NT2/D1 (cell line): Measurements from ENCODE around the gene MMP20.

Experiments
- DNase-seq: peaks from one replicate; pipeline ENCODE4 v3.0.0-alpha.2; 2011; ENCODE audit warnings: low read depth, low spot score
- H3K27me3 ChIP-seq: 2 replicates; pipeline ENCODE4 v1.6.0; 2011; ENCODE audit warnings: mild to moderate bottlenecking; ENCODE audit not compliant: insufficient read length, insufficient read depth
- H3K36me3 ChIP-seq: 2 replicates; pipeline ENCODE4 v1.6.1; 2011; ENCODE audit warnings: mild to moderate bottlenecking, low read length, mixed read lengths; ENCODE audit not compliant: insufficient read depth, insufficient read length
- H3K4me1 ChIP-seq: 2 replicates; pipeline ENCODE4 v1.5.1; 2011; ENCODE audit not compliant: insufficient read depth, insufficient read length
- H3K4me3 ChIP-seq: 2 replicates; pipeline ENCODE4 v1.5.1; 2011; ENCODE audit warnings: low read depth; ENCODE audit not compliant: insufficient read length
- H3K9ac ChIP-seq: 2 replicates; pipeline ENCODE4 v1.6.0; 2011; ENCODE audit warnings: low read depth; ENCODE audit not compliant: insufficient read length
- H3K9me3 ChIP-seq: 2 replicates; pipeline ENCODE4 v1.5.1; 2011; ENCODE audit warnings: mild to moderate bottlenecking, low read length; ENCODE audit not compliant: insufficient read depth
- SUZ12 ChIP-seq: IDR thresholded peaks from 2 replicates; pipeline ENCODE4 v1.6.1; 2011; ENCODE audit not compliant: insufficient read length, insufficient read depth; ENCODE audit errors: extremely low read depth
- YY1 ChIP-seq: IDR thresholded peaks from 2 replicates; pipeline ENCODE4 v1.6.1; 2011; ENCODE audit not compliant: insufficient read length, insufficient read depth
- ZNF274 ChIP-seq: IDR thresholded peaks from 2 replicates; pipeline ENCODE4 v1.6.1; 2011; ENCODE audit warnings: mild to moderate bottlenecking, low read depth, low read length

The MMP20 gene

GRCh38 chr11:102614485-102614884, 10.6 kb downstream of the MMP20 start:
- no peak overlapping the region for H3K9ac ChIP-seq
- H3K4me3 ChIP-seq, result no peak overlapping the region
- H3K27me3 ChIP-seq, result no peaks in the 10 kb centered on the region
- no peak for DNase-seq
- TF ChIP-seq ZNF274 (no peak), YY1 (no peak), SUZ12 (no peak)
- no peaks in the 10 kb centered on the region for H3K36me3 ChIP-seq
- H3K9me3 ChIP-seq, result no peaks in the 10 kb centered on the region
- H3K4me1 ChIP-seq, result peaks cover 2% of the 10 kb centered on the region

DNA sequence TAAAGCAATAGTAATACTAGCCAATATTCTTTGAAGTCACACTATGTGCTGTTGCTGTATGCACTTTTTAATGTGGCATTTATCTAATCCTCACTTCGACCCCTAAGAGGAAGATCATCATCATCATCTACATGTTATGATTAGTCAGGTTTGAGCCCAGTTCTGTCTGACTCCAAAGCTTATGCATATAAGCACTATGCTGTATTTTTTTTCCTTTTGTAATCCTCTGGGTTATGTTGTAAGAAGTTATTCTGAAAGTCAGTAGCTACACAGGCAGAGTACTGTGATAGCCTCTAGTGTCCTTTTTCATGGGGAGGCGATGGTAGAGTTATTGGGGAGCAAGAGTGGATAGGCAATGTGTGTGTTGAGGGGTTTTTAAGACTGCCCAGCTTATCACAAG, 11.1 kb downstream of the MMP20 start:
- H3K4me1 ChIP-seq, result peaks cover 2% of the 10 kb centered on the region
- H3K9ac ChIP-seq, result no peak overlapping the region
- H3K9me3 ChIP-seq, result no peaks in the 10 kb centered on the region
- no peak overlapping the region for H3K4me3 ChIP-seq
- no peaks in the 10 kb centered on the region for H3K36me3 ChIP-seq
- DNase-seq, result no peak
- TF ChIP-seq YY1, result no peak
- no peak for TF ChIP-seq SUZ12
- TF ChIP-seq ZNF274, result no peak
- H3K27me3 ChIP-seq, result no peaks in the 10 kb centered on the region

- H3K4me1 ChIP-seq, result peaks cover 2% of the 10 kb centered on the region
- H3K27me3 ChIP-seq, result no peaks in the 10 kb centered on the region
- H3K9ac ChIP-seq, result no peak overlapping the region
- no peaks in the 10 kb centered on the region for H3K36me3 ChIP-seq
- no peak for TF ChIP-seq ZNF274
- no peak for TF ChIP-seq YY1
- no peak for TF ChIP-seq SUZ12
- no peaks in the 10 kb centered on the region for H3K9me3 ChIP-seq
- H3K4me3 ChIP-seq, result no peak overlapping the region
- no peak for DNase-seq
Measured at GRCh38 chr11:102613450-102613849, 11.7 kb downstream of the MMP20 start.

GRCh38 chr11:102611291-102611690, 13.8 kb downstream of the MMP20 start:
- Histone ChIP-seq H3K27me3 (no peaks in the 10 kb centered on the region), H3K4me3 (no peak overlapping the region), H3K9me3 (no peaks in the 10 kb centered on the region), H3K4me1 (peaks cover 2% of the 10 kb centered on the region), H3K9ac (no peak overlapping the region), H3K36me3 (no peaks in the 10 kb centered on the region)
- DNase-seq, result no peak
- TF ChIP-seq ZNF274, result no peak
- TF ChIP-seq YY1, result no peak
- TF ChIP-seq SUZ12, result no peak

GRCh38 chr11:102610200-102610599, 14.9 kb downstream of the MMP20 start:
- no peak for DNase-seq
- H3K4me3 ChIP-seq, result no peak overlapping the region
- no peak for TF ChIP-seq YY1
- no peak for TF ChIP-seq SUZ12
- no peak for TF ChIP-seq ZNF274
- H3K9ac ChIP-seq, result no peak overlapping the region
- no peaks in the 10 kb centered on the region for H3K27me3 ChIP-seq
- no peaks in the 10 kb centered on the region for H3K9me3 ChIP-seq
- H3K36me3 ChIP-seq, result no peaks in the 10 kb centered on the region
- no peaks in the 10 kb centered on the region for H3K4me1 ChIP-seq

DNA sequence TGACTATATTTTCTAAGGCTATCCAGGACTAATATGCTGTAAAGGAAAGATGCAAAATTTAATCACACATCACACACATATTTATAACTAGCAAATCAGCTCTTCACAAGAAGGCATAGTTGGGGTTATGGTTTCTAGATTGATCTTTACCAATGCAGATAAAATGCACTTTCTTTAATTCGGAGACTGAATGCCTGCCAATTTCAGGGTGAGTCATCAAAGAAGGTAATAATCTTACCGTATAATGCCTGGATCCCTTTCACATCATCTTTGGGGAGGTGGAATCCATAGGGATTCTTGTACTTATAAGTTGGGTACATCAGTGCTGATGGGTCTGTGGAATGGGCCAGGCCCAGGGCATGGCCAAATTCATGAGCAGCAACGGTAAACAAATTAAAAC, 16.4 kb downstream of the MMP20 start:
- no peak overlapping the region for H3K4me3 ChIP-seq
- H3K9me3 ChIP-seq, result no peaks in the 10 kb centered on the region
- H3K9ac ChIP-seq, result no peak overlapping the region
- TF ChIP-seq ZNF274 (no peak), SUZ12 (no peak), YY1 (no peak)
- peaks cover 1% of the 10 kb centered on the region for H3K4me1 ChIP-seq
- no peaks in the 10 kb centered on the region for H3K36me3 ChIP-seq
- no peak for DNase-seq
- no peaks in the 10 kb centered on the region for H3K27me3 ChIP-seq

DNA sequence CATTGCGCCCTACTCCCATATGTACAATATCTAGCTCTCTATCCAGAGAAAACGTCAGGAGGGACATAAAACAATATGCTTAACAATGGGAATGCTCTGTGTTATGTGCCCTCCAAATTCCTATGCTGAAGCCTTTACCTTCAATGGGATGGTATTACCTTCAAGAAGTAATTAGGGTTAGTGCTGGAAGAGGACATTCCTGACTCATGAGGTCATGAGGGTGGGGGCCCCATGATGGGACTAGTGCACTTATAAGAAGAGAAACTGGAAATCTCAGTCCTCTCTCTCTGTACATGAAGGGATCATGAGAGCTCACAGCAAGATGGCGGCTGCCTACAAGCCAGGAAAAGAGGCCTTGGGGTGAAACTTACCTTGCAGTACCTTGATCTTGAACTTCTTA, 20.3 kb downstream of the MMP20 start:
- Histone ChIP-seq H3K4me3 (no peak overlapping the region), H3K36me3 (no peaks in the 10 kb centered on the region), H3K27me3 (no peaks in the 10 kb centered on the region), H3K9me3 (no peaks in the 10 kb centered on the region), H3K9ac (no peak overlapping the region), H3K4me1 (peaks cover 3% of the 10 kb centered on the region)
- TF ChIP-seq YY1, result no peak
- no peak for TF ChIP-seq ZNF274
- no peak for TF ChIP-seq SUZ12
- no peak for DNase-seq

DNA sequence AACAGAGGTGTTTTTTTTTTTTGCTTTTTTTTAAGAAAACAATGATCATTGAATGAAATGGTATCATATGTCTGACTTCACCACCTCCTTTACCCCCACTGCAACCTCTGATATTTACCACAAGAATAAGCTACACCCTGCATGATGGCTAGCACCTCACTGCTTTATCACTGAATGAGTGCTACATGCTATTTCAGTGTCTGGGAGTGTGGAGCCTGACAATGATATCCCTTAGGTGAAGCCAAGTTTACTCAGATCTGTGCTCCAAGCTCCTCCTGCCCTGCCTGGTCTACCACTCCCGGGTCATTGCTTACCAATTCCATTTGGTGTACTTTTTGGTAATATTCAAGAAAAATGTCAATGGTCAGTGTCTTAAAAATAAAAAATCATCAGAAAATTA, 21.1 kb downstream of the MMP20 start:
- Histone ChIP-seq H3K36me3 (no peaks in the 10 kb centered on the region), H3K27me3 (no peaks in the 10 kb centered on the region), H3K4me3 (no peak overlapping the region), H3K9me3 (no peaks in the 10 kb centered on the region), H3K4me1 (peaks cover 3% of the 10 kb centered on the region), H3K9ac (no peak overlapping the region)
- TF ChIP-seq ZNF274, result no peak
- TF ChIP-seq SUZ12, result no peak
- no peak for TF ChIP-seq YY1
- DNase-seq, result no peak
